CD4-positive, alpha-beta memory T cell (primary cell): ENCODE data around the gene SMTNL1. TPM values are rescaled to one million over a fixed set of nuclear protein-coding genes. Genes with fewer than 3 reads are reported as not detected.
A peak's percentile ranks its signal among the peaks of the same experiment; 100 is the strongest.
"Not testable (repeated sequence)": the region's sequence is repeated elsewhere in the genome, so short reads cannot be mapped to it uniquely, and the experiment has no call there.

Source experiments
- CTCF ChIA-PET: fragments of 350-600 bp; sonication (Branson Sonifier 250); formaldehyde crosslinking; loops from one replicate; lab custom pipeline; 2021; ENCODE audit warnings: inconsistent platforms; ENCODE audit not compliant: partially characterized antibody; lab: Charles Lee
- POLR2A ChIA-PET: fragments of 350-600 bp; sonication (Branson Sonifier 250); formaldehyde crosslinking; loops from one replicate; lab custom pipeline; 2021; ENCODE audit not compliant: partially characterized antibody; lab: Charles Lee
- DNase-seq, 5 donors: peaks; one replicate each; pipeline versions ENCODE4 v3.0.0 to v3.0.0-alpha.2; 2020 to 2022; ENCODE audit warnings: mixed read lengths in 1 of 5
- H3K27ac ChIP-seq: one replicate; pipeline ENCODE4 v1.7.0; 2013; ENCODE audit warnings: low read depth, low read length
- H3K27me3 ChIP-seq: 2 replicates; pipeline ENCODE4 v1.7.0; 2013; ENCODE audit warnings: mild to moderate bottlenecking, low read length, moderate library complexity; ENCODE audit not compliant: insufficient read depth
- H3K36me3 ChIP-seq: 2 replicates; pipeline ENCODE4 v1.7.0; 2013; ENCODE audit warnings: mild to moderate bottlenecking, low read length, moderate library complexity; ENCODE audit not compliant: insufficient read depth
- H3K4me1 ChIP-seq: 2 replicates; pipeline ENCODE4 v1.7.0; 2013; ENCODE audit warnings: mild to moderate bottlenecking, low read length, moderate library complexity; ENCODE audit not compliant: insufficient read depth
- H3K4me3 ChIP-seq, 2 donors: one replicate each; pipeline ENCODE4 v1.7.0; 2013; ENCODE audit warnings: low read length in 2 of 2, mild to moderate bottlenecking in 1 of 2
- H3K9me3 ChIP-seq, 2 donors: one replicate each; pipeline ENCODE4 v1.7.0; 2013; ENCODE audit warnings: low read length in 2 of 2, control low read depth in 1 of 2; ENCODE audit not compliant: control insufficient read depth in 1 of 2
- H3K27ac Mint-ChIP-seq, 7 donors: one replicate each; pipeline ENCODE4 v1.8.0; 2020 to 2021; ENCODE audit warnings: mixed read lengths in 7 of 7, mild to moderate bottlenecking in 6 of 7, inconsistent platforms in 3 of 7, moderate library complexity in 3 of 7
- H3K27me3 Mint-ChIP-seq, 2 donors: one replicate each; pipeline ENCODE4 v1.8.0; 2020 to 2021; ENCODE audit warnings: mixed read lengths in 2 of 2
- H3K36me3 Mint-ChIP-seq, 2 donors: one replicate each; pipeline ENCODE4 v1.8.0; 2020 to 2021; ENCODE audit warnings: mixed read lengths in 2 of 2, inconsistent platforms in 1 of 2, mild to moderate bottlenecking in 1 of 2
- H3K4me1 Mint-ChIP-seq, 4 donors: one replicate each; pipeline ENCODE4 v1.8.0; 2020 to 2021; ENCODE audit warnings: mixed read lengths in 4 of 4, mild to moderate bottlenecking in 1 of 4
- H3K4me3 Mint-ChIP-seq, 8 donors: one replicate each; pipeline ENCODE4 v1.8.0; 2020 to 2021; ENCODE audit warnings: mixed read lengths in 8 of 8, mild to moderate bottlenecking in 7 of 8, moderate library complexity in 6 of 8, inconsistent platforms in 3 of 8
- H3K9me3 Mint-ChIP-seq, 8 donors: one replicate each; pipeline ENCODE4 v1.8.0; 2020 to 2021; ENCODE audit warnings: mixed read lengths in 8 of 8, mild to moderate bottlenecking in 5 of 8, inconsistent platforms in 3 of 8, moderate library complexity in 1 of 8
- intact Hi-C: fragments of 100-400 bp; cut with micrococcal nuclease; formaldehyde crosslinking; loops from one replicate; pipeline ENCODE4 v1.15.1; 2023
- polyA plus RNA-seq, 2 donors: library from polyadenylated mRNA; unstranded; fragments of 300-500 nt; fragmentation: Illumina TruSeq; gene quantifications; one replicate each; pipeline ENCODE4 v1.2.3, GENCODE V29; 2021
- total RNA-seq, 2 experiments: library from RNA; stranded (reverse); gene quantifications; one replicate each; pipeline ENCODE4 v1.2.3, GENCODE V29; 2021

The SMTNL1 gene
- total and polyA plus RNA-seq, 4 experiments from 2014 or later: 0.55 TPM; not detected in 3

- ChIA-PET POLR2A (interaction anchor here (2.1 to 2.2 kb wide), 2 partner anchors 14 to 36 kb away, joined by 12 to 23 read pairs; partner anchors contain the start of gene SLC43A1), CTCF (interaction anchor here (0.6 to 25.5 kb wide), 9 partner anchors 13 to 272 kb away, joined by 3 to 848 read pairs (median 19); partner anchors contain the start of genes RTN4RL2, SLC43A1 and UBE2L6)
- Mint-ChIP-seq H3K36me3 (peaks cover 0 to 19% of the 10 kb centered on the region in 2 donors), H3K4me1 (peaks cover 9 to 34% (median 26%) of the 10 kb centered on the region in 4 donors), H3K27me3 (no peaks in the 10 kb centered on the region), H3K9me3 (no peaks in the 10 kb centered on the region), H3K4me3 (peak overlapping the region in 3 of 8 donors; percentile 3 to 31 (median 18)), H3K27ac (peak overlapping the region in 2 of 7 donors; percentile 72 to 92)
- no peak for DNase-seq
- peaks cover 23% of the 10 kb centered on the region for H3K4me1 ChIP-seq
- no peak overlapping the region for H3K4me3 ChIP-seq
- peaks cover 7% of the 10 kb centered on the region for H3K36me3 ChIP-seq
- intact Hi-C loops: no loop called here
- H3K27ac ChIP-seq: no peak overlapping the region
- H3K9me3 ChIP-seq: no peaks in the 10 kb centered on the region
- no peaks in the 10 kb centered on the region for H3K27me3 ChIP-seq
Measured at GRCh38 chr11:57529012-57529411, 8.4 kb upstream of the SMTNL1 start.

- peak overlapping the region; percentile 88 for H3K27ac ChIP-seq
- ChIA-PET POLR2A (interaction anchor here (0.8 to 2.2 kb wide), 11 partner anchors 10 to 211 kb away, joined by 3 to 23 read pairs (median 5); partner anchors contain the start of genes CLP1, SELENOH, SLC43A1 and SSRP1), CTCF (interaction anchor here (1.0 to 25.5 kb wide), 7 partner anchors 14 to 270 kb away, joined by 3 to 848 read pairs (median 13); partner anchors contain the start of genes RTN4RL2, SLC43A1 and UBE2L6)
- peaks cover 0 to 19% of the 10 kb centered on the region in 2 donors for H3K36me3 Mint-ChIP-seq
- no peak for DNase-seq
- H3K27me3 Mint-ChIP-seq: no peaks in the 10 kb centered on the region
- no peaks in the 10 kb centered on the region for H3K9me3 Mint-ChIP-seq
- no peaks in the 10 kb centered on the region for H3K9me3 ChIP-seq
- H3K36me3 ChIP-seq: peaks cover 7% of the 10 kb centered on the region
- peaks cover 9 to 34% (median 26%) of the 10 kb centered on the region in 4 donors for H3K4me1 Mint-ChIP-seq
- peak overlapping the region; percentile 92 to 96 (median 95) for H3K27ac Mint-ChIP-seq
- H3K27me3 ChIP-seq: no peaks in the 10 kb centered on the region
- peak overlapping the region; percentile 88 to 95 (median 90) for H3K4me3 Mint-ChIP-seq
- H3K4me1 ChIP-seq: peaks cover 23% of the 10 kb centered on the region
- peak overlapping the region; percentile 71 to 94 for H3K4me3 ChIP-seq
- intact Hi-C loops: loop anchor here (1.0 kb wide), 8 partner anchors 36 to 1048 kb away; partner anchors contain the start of genes CLP1, MED19, SELENOH and SSRP1
Measured at GRCh38 chr11:57530215-57530595, 7.2 kb upstream of the SMTNL1 start.

GRCh38 chr11:57530596-57531507 is 6.5 kb upstream of the SMTNL1 start, which contains the start of gene TIMM10:
Gene TIMM10 (minus strand): TSS chr11:57530754. CDS start chr11:57530189, 565 bp downstream.
- Histone ChIP-seq H3K4me1 (peaks cover 23% of the 10 kb centered on the region), H3K36me3 (peaks cover 7% of the 10 kb centered on the region), H3K4me3 (peak within 1 kb of the TSS; percentile 71 to 94), H3K27me3 (no peaks in the 10 kb centered on the region), H3K27ac (peak within 1 kb of the TSS; percentile 88), H3K9me3 (no peaks in the 10 kb centered on the region)
- H3K4me1 Mint-ChIP-seq: peaks cover 9 to 34% (median 26%) of the 10 kb centered on the region in 4 donors
- peak within 1 kb of the TSS; percentile 88 to 95 (median 90) for H3K4me3 Mint-ChIP-seq
- ChIA-PET POLR2A (interaction anchor here (0.7 to 2.2 kb wide), 14 partner anchors 10 to 211 kb away, joined by 3 to 23 read pairs (median 5); partner anchors contain the start of genes CLP1, MED19, SELENOH and SLC43A1), CTCF (interaction anchor here (1.0 to 25.5 kb wide), 7 partner anchors 13 to 186 kb away, joined by 3 to 848 read pairs (median 10); partner anchors contain the start of genes RTN4RL2 and UBE2L6)
- DNase-seq: peak; percentile 93 to 98 (median 96)
- no peaks in the 10 kb centered on the region for H3K27me3 Mint-ChIP-seq
- H3K36me3 Mint-ChIP-seq: peaks cover 0 to 19% of the 10 kb centered on the region in 2 donors
- intact Hi-C loops: loop anchor here (1.0 kb wide), 9 partner anchors 35 to 1047 kb away; partner anchors contain the start of genes CLP1, MED19, SELENOH and SSRP1
- peak within 1 kb of the TSS; percentile 92 to 96 (median 95) for H3K27ac Mint-ChIP-seq
- no peaks in the 10 kb centered on the region for H3K9me3 Mint-ChIP-seq

GRCh38 chr11:57534449-57534848 is 2.9 kb upstream of the SMTNL1 start:
- H3K4me1 ChIP-seq: peaks cover 15% of the 10 kb centered on the region
- Mint-ChIP-seq H3K36me3 (peaks cover 3 to 12% of the 10 kb centered on the region in 2 donors), H3K4me1 (peaks cover 6 to 21% (median 17%) of the 10 kb centered on the region in 4 donors)
- H3K27me3 Mint-ChIP-seq, H3K9me3 Mint-ChIP-seq, H3K27me3 ChIP-seq, DNase-seq, H3K4me3 ChIP-seq, H3K27ac Mint-ChIP-seq, intact Hi-C loops, H3K4me3 Mint-ChIP-seq, POLR2A ChIA-PET, H3K9me3 ChIP-seq, H3K27ac ChIP-seq, H3K36me3 ChIP-seq: not testable (repeated sequence)
- CTCF ChIA-PET: interaction anchor here (0.8 to 25.5 kb wide), 7 partner anchors 8 to 213 kb away, joined by 3 to 848 read pairs (median 4); partner anchors contain the start of gene UBE2L6

GRCh38 chr11:57539342-57539741 is 1.9 kb downstream of the SMTNL1 start:
- Mint-ChIP-seq H3K27me3 (no peaks in the 10 kb centered on the region), H3K27ac (no peak overlapping the region), H3K4me1 (no peaks in the 10 kb centered on the region), H3K9me3 (peaks cover 0 to 2% (median 0%) of the 10 kb centered on the region in 8 donors), H3K36me3 (peaks cover 3 to 6% of the 10 kb centered on the region in 2 donors), H3K4me3 (no peak overlapping the region)
- Histone ChIP-seq H3K9me3 (no peaks in the 10 kb centered on the region), H3K36me3 (no peaks in the 10 kb centered on the region), H3K27me3 (no peaks in the 10 kb centered on the region), H3K4me1 (no peaks in the 10 kb centered on the region), H3K27ac (no peak overlapping the region), H3K4me3 (no peak overlapping the region)
- ChIA-PET POLR2A (no interaction called here), CTCF (interaction anchor here (1.2 to 2.6 kb wide), 2 partner anchors 29 to 46 kb away, joined by 4 to 9 read pairs; partner anchors contain the start of gene UBE2L6)
- DNase-seq: no peak
- intact Hi-C loops: no loop called here

- Mint-ChIP-seq H3K27me3 (no peaks in the 10 kb centered on the region), H3K9me3 (peaks cover 0 to 2% (median 0%) of the 10 kb centered on the region in 8 donors), H3K36me3 (peaks cover 3 to 4% of the 10 kb centered on the region in 2 donors), H3K27ac (peak overlapping the region in 2 of 7 donors; percentile 13 to 23), H3K4me1 (no peaks in the 10 kb centered on the region), H3K4me3 (no peak overlapping the region)
- H3K4me1 ChIP-seq: no peaks in the 10 kb centered on the region
- H3K4me3 ChIP-seq: no peak overlapping the region
- no peaks in the 10 kb centered on the region for H3K36me3 ChIP-seq
- intact Hi-C loops: no loop called here
- POLR2A ChIA-PET: no interaction called here
- H3K9me3 ChIP-seq: no peaks in the 10 kb centered on the region
- DNase-seq: no peak
- CTCF ChIA-PET: interaction anchor here (2.6 kb wide), 1 partner anchor 48 kb away, joined by 9 read pairs; no protein-coding TSS in a partner anchor
- H3K27me3 ChIP-seq: no peaks in the 10 kb centered on the region
- H3K27ac ChIP-seq: no peak overlapping the region
Measured at GRCh38 chr11:57541169-57541568, 3.8 kb downstream of the SMTNL1 start.
